GM21360 (cell line): ENCODE measurements around the gene SPAG4.

Experiments
- ATAC-seq: cut with Tn5 transposase; IDR thresholded peaks from one replicate; pipeline ENCODE4 v1.9.1; 2021; ENCODE audit warnings: mild to moderate bottlenecking, moderate library complexity; ENCODE audit not compliant: unreplicated experiment

Gene SPAG4

DNA sequence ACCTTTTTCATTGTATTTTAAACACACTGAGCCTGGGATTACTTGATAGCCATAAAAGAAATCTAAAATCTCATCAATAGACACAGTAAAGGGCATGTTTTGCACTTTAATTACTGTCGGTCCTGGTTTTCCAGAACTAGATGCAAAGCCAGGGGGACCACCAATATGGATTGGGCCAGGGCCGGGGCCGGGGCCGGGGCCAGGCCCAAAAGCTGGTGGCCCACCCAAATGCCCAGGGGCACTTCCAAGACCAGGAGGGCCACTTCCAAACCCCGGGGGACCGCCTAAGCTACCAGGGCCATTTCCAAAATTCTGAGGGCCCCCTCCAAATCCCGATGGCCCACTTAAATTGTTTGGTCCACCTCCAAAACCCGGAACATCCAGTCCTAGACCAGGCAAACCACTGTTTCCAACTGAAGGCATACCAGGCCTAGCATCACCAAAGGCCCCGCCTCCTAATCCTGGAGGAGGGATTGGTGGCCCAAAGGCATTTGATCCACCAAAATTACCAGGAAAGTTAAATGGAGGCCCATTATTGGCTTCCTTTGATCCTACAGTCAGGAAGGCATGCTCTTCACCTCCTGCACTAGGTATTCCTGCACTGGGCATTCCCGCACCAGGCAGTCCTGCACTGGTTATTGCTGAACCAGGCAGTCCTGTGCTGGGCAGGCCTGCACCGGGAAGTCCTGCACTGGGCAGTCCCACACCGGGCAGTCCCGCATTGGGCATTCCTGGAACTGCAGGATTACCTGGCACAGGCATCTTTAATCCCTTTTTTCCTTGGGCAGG is 37.2 kb downstream of the SPAG4 start:
- ATAC-seq = no peak

DNA sequence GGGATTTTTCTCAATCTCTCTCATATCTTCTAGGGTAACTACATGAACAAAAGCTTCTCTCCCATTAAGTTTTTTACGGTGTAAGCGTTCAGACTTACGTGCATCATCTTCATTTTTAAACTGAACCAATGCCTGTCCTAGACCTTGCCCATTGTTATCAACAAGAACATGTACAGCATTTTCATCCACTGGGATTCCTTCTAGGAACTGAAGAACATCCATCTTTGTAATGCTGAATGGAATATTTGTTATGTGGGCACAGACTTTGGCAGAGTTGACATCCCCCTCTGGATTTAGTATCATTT is 37.8 kb downstream of the SPAG4 start:
- no peak for ATAC-seq

- no peak for ATAC-seq
Measured at GRCh38 chr20:35653893-35654292, 38.3 kb downstream of the SPAG4 start.

DNA sequence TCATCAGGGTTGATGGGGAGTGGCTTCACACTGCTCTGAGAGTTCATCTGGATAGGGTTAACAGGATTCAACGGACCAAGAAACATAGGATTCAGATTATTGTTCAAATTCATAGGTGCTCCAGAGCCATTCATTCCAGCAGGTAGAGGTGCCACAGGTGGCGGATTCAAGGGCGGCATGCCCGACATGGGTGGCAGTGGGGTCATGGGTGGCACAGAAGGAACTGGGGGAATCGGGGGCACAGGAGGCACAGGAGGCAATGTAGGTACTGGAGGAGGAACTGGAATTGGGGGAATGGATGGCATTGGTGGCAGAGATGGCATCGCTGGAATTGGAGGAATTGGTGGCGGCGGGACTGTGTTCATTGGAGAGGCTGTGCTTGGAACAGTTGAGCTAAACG is 38.8 kb downstream of the SPAG4 start:
- no peak for ATAC-seq

GRCh38 chr20:35657271-35657670 is 41.6 kb downstream of the SPAG4 start:
- no peak for ATAC-seq

DNA sequence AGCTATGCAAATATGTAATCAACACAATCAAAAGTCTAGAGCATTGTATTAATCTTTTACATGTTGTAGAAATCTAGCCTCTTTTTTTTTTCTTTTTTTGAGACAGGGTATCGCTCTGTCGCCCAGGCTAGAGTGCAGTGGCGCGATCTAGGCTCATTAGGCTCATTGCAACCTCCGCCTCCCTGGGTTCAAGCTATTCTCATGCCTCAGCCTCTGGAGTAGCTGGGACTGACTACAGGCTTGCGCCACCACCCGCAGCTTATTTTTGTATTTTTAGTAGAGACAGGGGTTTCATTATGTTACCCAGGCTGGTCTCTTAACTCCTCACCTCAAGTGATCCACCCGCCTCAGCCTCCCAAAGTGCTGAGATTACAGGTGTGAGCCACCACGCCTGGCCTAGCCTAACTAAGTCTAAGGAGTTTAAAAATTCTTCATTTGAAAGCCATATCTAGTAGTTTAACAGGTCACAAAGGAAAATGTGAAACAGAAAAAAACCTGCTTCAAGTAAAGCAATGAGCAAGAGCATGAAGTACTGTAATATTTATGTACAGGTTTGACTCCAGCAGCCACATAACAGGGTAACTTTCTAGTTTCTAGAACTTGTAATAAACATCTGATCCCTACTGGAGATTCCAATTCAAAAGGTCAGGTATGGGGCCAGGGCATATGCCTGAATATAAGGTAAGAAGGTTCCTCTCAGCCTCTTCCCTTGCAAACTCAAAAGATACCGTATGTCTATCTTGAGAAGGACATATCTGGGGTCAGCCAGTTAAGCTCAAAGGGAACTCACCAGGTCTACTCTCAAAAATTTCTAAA is 44.7 kb downstream of the SPAG4 start:
- no peak for ATAC-seq

GRCh38 chr20:35661053-35661452 is 45.4 kb downstream of the SPAG4 start:
- no peak for ATAC-seq

DNA sequence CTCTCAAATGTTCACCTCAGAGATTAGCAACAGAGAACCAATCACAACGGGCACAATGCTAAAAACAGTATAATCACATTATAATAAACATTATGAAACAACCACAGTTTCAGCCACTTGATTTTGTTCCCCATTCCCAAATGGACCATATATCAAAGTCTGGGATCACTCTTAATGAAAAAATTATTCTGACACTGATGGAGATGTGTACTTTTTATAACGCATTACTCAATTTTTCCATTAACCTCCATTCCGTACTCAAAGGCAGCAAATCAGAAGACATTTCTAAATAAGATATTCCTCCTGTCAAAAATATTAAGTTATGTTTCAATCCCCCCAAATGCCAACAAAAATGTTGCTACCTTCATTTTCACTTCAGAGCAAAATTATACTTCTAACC is 46.3 kb downstream of the SPAG4 start:
- ATAC-seq = no peak

- no peak for ATAC-seq
Measured at GRCh38 chr20:35662551-35662950, 46.9 kb downstream of the SPAG4 start.

GRCh38 chr20:35663516-35664465 is 48.2 kb downstream of the SPAG4 start:
- ATAC-seq = peak; percentile 14

DNA sequence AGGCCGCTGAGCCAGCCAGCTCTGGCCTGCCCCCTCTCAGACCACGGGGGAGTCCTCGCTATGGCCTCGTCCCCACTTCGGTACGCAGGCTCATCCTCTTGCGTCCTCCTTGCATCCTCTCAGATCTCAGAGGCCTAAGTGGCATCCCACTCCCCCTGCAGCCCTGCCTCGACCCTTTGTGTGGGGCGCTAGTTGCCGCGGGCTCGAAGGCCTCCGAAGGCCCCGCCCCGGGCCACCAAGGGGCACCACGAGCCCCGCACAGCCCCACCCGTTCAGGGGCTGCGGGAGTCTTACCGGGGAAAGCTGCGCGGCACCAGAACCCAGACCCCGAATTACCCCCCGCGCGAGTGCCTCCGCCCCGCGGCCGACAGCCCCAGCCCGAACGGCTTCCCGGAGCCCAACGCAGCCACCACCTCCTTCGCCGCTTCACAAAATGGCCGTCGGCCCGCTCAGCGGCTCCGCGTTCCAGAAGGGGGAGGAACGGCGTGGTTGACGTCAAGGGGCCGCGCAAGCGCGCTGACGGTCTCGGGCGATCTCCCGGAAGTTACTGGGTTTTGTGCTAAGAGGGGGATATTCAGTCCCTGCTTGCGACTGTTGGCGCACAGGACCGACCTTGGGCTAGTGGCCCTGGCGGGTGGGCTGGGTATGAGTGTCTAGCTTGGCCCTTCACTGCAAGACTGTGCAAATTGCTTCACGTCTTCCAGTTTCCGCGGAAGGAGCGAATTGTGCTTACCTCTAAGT is 49.0 kb downstream of the SPAG4 start, which contains the start of the genes CPNE1 and RBM12:
Gene CPNE1 (minus strand): TSS at position 435 of the 741 bp plus-strand sequence. CDS start 31,977 bp downstream, outside the sequence.
Gene RBM12 (minus strand): TSS at position 435 of the 741 bp plus-strand sequence. CDS start 9,578 bp downstream, outside the sequence.
- peak; percentile 79 for ATAC-seq

- no peak for ATAC-seq
Measured at GRCh38 chr20:35665949-35666288, 50.3 kb downstream of the SPAG4 start.

GRCh38 chr20:35669221-35669620 is 53.6 kb downstream of the SPAG4 start:
- ATAC-seq = no peak

DNA sequence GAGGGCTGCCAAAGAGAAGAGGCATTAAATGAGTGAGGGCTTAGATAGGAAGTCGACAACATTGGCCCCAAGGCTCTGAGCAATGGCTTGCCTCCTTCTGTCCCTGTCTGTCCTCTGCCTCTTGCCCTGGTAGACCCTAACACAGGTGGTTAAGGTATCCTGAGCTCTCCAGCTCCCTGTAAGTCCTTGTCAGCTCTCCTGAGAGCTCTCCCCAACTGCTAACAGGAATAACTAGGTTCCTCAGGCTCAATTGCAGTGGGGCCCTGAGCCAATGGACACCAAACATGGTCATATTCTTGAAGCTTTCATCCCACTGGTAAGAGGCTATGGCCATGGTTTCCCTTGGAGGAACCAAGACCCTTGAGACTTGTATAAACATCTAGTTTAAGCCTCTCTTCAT is 54.1 kb downstream of the SPAG4 start:
- ATAC-seq = no peak
